ENCODE data around the gene MUC6. TPM values are rescaled to one million over a fixed set of nuclear protein-coding genes. Genes with fewer than 3 reads are reported as not detected.
A peak's percentile ranks its signal among the peaks of the same experiment; 100 is the strongest.

MUC6 gene
- total RNA-seq, 1 experiment from 2014 or later = not detected

- Mint-ChIP-seq H3K4me3 (no peak overlapping the region), H3K36me3 (ENCODE audit: insufficient read depth in 1 of 3, low read depth in 3 of 3) (no peaks in the 10 kb centered on the region; a peak in 1 of 7 replicates), H3K4me1 (no peaks in the 10 kb centered on the region), H3K27me3 (ENCODE audit: low read depth) (peaks cover 16% of the 10 kb centered on the region), H3K9me3 (no peaks in the 10 kb centered on the region; a peak in 1 of 5 replicates), H3K27ac (no peak overlapping the region)
- TF ChIP-seq CTCF (conservative IDR thresholded peaks at IDR 0.05) = peak; percentile 41; the same call in 2 of the 3 replicates
- H3K27me3 ChIP-seq (ENCODE audit: insufficient read depth, low read length) = no peaks in the 10 kb centered on the region
- H3T11ph ChIP-seq (ENCODE audit: low read length) = no peak overlapping the region
- WGBS (ENCODE audit: extremely low coverage, insufficient read length, low lambda C conversion rate) = no CpG with 5 or more reads among the region's 25 CpGs
- no peak overlapping the region for H3K4ac ChIP-seq (ENCODE audit: low read depth, low read length)
- H2BK120ac ChIP-seq (ENCODE audit: low read depth, low read length, poor library complexity, severe bottlenecking) = no peak overlapping the region
- no peak overlapping the region; the same call in 1 of the 2 replicates for H3K14ac ChIP-seq (ENCODE audit: insufficient read depth, low read length)
- H2BK15ac ChIP-seq (ENCODE audit: low read depth, low read length) = no peak overlapping the region
- no peak overlapping the region for H4K8ac ChIP-seq (replicated peaks; ENCODE audit: insufficient read length, low read depth, low read length)
- no peak overlapping the region for H3K27ac ChIP-seq (ENCODE audit: insufficient read length, low read depth, low read length)
- H4K5ac ChIP-seq (ENCODE audit: insufficient read length, low read depth, low read length) = no peak overlapping the region
- no peak overlapping the region for H2BK5ac ChIP-seq (ENCODE audit: insufficient read length, low read length)
- DNase-seq = no peak
- no peaks in the 10 kb centered on the region for H3K4me1 ChIP-seq (ENCODE audit: insufficient read depth, low read length)
- H3K23ac ChIP-seq (ENCODE audit: insufficient read length, low read depth, low read length) = no peak overlapping the region
- H2BK12ac ChIP-seq (ENCODE audit: insufficient read length, low read depth, low read length) = no peak overlapping the region
- H4K20me1 ChIP-seq (ENCODE audit: control insufficient read depth, insufficient read depth, insufficient read length) = no peaks in the 10 kb centered on the region
- no peak overlapping the region for H3K4me2 ChIP-seq (ENCODE audit: insufficient read depth, insufficient read length, low read length)
- H2AFZ ChIP-seq (ENCODE audit: low read length) = no peak overlapping the region
- H3K79me1 ChIP-seq (ENCODE audit: insufficient read depth, low read depth, low read length, poor library complexity, severe bottlenecking) = no peaks in the 10 kb centered on the region
- H3K9ac ChIP-seq (ENCODE audit: extremely low read depth, insufficient read length, low read length) = no peak overlapping the region
- no peaks in the 10 kb centered on the region for H3K23me2 ChIP-seq (ENCODE audit: insufficient read length, low read depth, low read length, poor library complexity, severe bottlenecking)
- H2AK5ac ChIP-seq (ENCODE audit: insufficient read length, low read length) = no peak overlapping the region
- no peak overlapping the region for H4K91ac ChIP-seq (ENCODE audit: insufficient read length, low read depth, low read length)
- H3K18ac ChIP-seq (ENCODE audit: insufficient read length, low read depth, low read length) = no peak overlapping the region
- no peaks in the 10 kb centered on the region for H3K79me2 ChIP-seq (ENCODE audit: insufficient read depth, low read length)
- H3K9me3 ChIP-seq (ENCODE audit: control insufficient read depth, low read depth, low read length) = no peaks in the 10 kb centered on the region
- no peak overlapping the region for H3K56ac ChIP-seq (ENCODE audit: insufficient read length, low read depth, low read length)
- no peak overlapping the region for H2BK20ac ChIP-seq (ENCODE audit: low read depth, low read length, poor library complexity, severe bottlenecking)
Measured at GRCh38 chr11:1048375-1049070, 12.0 kb upstream of the MUC6 start.

Measured in H9 (cell line).